ENCODE results near the gene PDE4B. TPM values are rescaled to one million over a fixed set of nuclear protein-coding genes. Genes with fewer than 3 reads are reported as not detected.
"Not testable (repeated sequence)": the region's sequence is repeated elsewhere in the genome, so short reads cannot be mapped to it uniquely, and the experiment has no call there.

The PDE4B gene
- polyA plus RNA-seq, 3 donors = 6.7 to 8.4 (median 6.8) TPM

DNA sequence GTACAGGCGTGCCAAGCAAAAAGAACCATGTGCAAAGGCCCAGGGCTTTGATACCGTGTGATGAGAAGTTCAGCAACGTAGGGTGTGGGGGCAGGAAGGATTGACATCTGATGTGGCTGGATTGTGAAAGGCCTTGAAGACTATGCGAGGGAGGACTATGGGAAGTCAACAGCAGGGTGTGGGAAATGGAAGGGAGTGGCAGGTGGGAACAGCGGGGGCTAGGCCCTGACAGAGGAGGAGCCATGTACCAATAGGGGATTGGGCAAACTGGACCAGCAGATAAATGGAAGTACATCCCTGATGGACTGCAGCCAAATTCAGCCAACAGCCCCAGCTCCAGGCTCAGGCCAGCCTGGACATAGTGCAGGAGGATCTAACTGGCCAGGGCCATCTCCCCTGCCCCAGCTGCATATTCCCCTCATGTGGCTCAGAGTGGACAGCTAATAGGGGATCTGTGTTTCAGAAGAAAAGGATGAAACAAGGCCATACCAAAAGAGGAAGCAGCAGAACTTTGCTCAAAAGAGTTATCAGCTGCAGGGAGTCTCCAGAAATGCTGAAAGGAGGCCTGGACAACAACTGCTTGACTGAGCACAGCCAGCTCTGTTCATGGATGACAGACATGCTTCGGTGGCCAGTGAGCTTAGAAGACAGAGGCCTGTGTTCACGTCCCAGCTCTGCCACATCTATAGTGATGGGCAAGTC is 601.0 kb downstream of the PDE4B start:
- no peak for DNase-seq

DNA sequence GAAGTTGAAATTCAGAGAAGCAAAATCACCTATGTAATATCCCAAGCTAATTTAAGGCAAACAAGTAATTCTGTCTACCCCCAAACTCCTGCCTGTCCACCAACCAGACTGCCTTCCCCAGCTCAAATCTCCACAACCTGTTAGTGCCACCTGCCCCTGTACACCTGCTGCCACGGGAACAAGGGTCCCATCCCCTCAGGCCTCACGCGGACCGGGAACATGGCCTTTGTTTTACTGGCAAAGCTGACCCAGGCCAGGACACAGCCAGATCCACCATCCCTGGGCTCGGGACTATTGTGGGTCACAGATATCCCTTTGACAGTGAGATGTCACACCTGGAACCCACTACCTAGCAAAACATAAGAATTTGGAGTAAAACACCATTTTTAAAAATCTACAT is 601.9 kb downstream of the PDE4B start:
- DNase-seq = no peak

DNA sequence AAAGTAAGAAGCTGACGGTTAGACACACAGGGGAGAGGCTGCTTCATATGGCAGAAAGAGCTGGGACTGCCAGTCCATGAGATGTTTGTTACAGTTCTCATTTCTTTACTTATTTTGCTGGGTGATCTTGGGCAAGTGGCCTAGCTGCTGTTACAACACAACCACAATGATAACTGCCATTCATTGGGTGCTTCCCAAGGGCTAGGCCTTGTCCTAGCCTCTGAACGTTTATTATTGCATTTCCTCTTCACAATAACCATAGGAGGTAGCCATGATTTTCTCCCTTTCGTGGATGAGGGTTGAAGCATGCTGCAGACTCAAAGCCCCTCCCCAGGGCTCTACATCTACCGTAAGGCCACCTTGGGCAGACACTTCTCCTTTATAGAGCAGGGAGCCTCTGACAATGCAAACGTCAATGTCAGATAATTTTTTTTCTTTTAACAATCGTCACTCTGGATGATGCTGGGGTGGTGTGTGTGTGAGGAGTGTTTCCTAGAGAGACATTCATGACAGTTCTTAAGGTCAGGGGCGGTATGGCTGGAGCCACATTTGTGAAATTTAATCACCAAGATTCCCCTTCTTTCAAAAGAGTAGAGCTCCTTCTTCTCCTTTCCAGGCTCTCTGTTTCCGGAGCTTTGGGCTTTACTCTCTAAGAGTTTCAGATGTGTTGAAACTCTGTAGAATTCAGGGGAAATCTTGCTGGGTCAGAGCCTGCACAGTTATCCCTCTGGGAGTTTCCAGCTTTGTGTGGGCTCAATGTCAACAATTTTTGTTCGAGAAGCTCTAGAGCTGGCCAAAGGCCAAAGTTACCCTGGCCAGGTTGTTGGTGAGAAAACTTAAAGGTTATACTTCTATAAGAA is 602.7 kb downstream of the PDE4B start:
- no peak for DNase-seq

DNA sequence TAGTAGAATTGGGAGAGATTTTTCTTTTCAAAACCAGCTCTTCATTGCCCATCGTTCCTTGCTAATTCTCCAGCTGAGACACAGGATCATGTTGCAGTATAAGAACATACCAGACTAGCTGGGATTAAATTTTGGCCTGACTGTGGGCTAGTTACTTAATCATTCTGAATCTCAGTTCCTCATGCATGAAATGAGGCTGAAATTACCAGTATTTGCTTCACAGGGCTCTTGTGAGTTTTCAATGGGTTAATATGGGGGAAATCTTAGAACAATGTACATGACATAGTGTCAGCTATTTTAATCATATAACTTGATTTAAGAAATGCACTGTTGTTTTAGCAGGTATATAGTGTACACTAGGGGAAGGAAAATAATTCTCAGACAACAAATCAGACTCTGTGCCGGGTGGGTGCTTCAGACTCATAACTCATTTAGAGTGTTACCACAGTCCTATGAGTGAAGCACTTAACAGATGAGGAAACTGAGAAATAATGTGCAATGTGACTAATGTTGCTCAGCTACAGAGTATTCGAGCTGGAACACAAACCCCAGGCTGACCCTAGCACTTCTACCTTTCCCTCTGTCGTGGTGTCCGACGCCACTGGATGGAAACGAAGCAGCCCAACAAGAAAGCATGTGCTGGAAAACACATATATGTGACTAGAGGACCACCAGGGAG is 603.7 kb downstream of the PDE4B start:
- no peak for DNase-seq

DNA sequence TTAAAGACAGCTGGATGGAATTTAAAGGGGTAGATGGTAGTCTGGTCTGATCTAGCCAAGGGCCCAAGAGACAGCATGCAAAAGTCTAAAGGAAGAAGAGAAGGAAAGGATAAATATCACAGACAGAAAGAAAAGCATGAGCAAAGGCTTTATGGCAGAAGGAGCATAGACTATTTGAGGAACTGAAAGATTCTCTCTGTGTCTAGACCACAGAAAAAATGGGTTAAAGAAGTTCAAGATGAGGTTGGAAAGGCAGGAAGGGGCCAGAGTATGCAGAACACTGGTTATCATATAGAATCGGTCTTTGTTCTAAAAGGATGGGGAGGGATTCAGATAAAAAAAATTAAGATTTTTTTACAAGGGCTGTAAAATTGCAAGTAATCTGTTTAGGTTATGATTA is 604.5 kb downstream of the PDE4B start:
- no peak for DNase-seq

DNA sequence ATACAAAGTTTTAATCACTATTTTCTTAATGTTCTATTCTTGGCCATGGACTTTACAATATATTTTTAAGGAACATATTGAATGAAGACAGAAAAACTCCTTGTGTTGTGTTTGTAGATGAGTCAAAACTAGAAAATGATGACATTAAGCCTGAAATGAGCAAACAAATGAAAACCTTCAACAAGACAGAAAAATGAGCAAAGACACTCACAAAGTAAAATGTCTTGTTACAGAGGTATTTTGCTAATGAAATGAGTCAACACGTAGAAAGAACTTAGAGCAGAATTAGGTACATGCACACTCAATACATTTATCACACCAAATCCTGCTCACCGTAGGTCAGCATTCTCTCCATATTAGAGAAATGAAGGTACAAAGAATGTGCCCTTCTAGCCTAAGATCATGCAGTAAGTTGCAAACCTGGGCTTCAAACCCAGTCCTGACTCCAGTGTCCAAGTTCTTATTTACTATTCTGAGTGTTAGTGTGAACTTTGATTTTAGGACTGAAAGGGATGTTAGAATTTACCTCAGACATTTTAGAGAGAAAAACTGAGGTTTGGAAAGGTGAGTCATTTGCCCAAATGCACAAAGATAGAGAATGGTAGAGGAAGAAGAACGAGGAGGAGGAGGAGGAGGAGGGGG is 607.3 kb downstream of the PDE4B start:
- DNase-seq = no peak

DNA sequence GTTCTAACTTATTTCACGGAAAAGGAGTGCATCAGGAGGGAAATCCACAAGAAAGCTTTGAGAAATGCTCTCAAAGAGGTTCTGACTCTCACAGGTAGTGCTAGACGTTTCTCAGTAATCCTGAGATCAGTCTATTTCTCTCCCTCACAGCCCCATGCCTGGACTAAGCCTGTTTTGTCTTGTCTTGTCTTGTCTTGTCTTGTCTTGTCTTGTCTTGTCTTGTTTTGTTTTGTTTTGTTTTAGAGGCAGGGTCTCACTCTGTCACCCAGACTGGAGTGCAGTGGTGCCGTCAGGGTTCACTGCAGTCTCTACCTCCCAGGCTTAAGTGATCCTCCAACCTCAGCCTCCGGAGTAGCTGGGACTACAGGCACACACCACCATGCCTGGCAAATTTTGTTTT is 608.0 kb downstream of the PDE4B start:
- DNase-seq = no peak

DNA sequence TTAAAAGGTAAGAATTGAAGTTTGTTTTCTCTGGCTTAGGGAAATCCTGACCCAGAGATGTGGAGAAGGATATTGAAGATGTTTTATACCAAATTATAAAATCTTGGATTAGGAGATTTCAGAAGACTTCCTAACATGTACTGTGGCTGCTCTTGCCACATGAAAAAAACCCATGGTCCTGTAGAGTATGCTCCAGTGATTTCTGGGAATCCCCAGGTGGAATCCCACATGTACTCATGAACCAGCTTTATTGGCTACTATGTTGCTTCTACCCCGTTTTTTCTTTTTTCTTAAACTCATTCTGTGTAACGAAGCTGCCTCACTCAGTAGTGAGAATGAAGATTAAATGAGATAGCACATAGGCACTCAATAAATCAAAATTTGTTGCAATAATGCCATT is 608.5 kb downstream of the PDE4B start:
- no peak for DNase-seq

DNA sequence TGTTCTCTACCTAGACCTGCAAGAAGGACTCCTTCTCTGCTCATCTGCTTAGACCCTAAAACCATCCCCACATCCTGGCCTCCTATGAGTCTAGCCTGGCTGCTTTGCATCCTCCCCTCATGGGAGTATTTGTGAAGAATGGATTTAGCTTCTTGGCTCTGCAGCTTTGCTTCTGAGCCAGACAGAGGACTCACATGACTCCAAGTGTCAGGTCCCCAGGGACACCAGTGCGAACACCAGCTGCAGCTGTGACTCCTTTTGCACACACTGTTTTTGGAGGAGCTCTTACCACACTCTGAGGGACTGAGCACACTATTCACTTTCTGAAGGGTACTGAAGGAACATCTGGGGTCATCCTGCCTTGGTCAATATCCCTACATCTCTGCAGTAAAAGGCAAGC is 609.5 kb downstream of the PDE4B start:
- DNase-seq = peak; percentile 38

DNA sequence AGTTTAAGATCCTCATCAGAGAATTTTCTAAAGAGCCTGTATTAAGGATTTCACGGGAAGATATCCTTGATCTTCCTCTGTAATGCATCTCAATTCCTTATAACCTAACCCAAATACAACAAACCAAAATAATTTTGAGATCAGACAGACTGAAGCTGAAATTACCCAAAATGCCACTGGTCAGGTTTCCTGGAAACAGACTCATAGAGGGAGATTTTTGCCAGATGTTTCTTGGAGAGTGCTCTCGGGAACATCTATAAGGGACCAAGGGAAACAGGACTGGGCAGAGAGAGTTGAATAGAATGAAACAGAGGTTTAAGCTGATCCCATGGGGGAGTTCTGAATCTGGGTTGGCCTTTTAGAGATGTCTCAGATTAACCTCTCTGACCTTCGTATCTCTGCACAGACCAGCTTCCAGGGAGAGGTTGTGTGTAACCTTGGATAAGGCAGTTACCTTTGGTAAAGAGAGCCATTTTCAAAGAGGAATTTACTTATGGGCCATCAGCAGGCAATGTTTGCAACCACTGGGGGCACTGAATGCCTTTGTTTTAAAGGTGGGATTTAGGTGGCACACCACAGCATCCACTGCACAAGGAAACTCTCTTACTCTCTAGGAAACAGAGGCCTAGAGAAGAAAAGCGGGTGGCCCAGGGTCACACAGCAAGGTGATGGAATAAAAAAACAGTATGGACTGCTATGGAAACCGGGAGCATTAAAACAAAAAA is 610.5 kb downstream of the PDE4B start:
- peak; percentile 10 for DNase-seq

DNA sequence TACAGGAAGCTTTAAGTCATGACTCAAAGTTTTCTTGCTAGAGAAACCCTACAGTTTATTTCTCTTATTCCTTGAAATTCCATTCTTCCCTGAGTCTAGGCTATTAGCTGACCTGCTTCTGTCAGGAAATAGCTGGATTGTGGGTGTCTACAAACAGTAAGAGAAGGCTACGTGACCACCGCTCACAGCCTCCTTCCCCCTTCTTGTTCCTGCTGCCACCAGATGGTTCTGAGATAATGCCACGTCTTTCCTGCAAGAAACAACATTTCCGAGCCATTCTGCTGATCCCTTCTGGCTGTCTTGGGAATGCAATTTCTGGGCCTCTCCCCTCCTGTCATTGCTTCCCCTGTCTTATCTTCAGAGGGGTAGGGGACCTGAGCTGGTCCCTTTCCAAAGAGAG is 612.4 kb downstream of the PDE4B start:
- DNase-seq = no peak

DNA sequence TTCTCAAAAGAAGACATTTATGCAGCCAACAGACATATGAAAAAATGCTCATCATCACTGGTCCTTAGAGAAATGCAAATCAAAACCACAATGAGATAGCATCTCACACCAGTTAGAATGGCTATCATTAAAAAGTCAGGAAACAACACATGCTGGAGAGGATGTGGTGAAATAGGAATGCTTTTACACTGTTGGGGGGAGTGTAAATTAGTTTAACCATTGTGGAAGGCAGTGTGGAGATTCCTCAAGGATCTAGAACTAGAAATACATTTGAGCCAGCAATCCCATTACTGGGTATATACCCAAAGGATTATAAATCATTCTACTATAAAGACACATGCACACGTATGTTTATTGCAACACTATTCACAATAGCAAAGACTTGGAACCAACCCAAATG is 618.8 kb downstream of the PDE4B start:
- DNase-seq = not testable (repeated sequence)

DNA sequence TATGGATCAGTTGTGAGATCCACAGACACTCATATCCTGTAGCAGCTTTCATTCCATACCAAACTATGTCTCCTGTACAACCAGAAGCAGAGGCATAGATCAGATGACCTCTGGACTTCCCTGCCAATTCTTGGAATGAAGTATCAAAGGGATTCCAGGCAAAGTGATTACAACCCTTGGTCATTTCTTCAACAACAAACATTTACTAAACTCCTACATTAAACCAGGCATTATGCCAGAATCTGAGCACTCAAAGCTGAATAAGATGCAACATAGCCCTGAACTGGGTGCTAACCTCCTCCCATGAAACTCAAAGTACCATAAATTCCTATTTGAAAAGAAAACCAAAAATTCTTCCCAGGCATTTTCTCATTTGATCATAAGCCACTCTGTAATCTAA is 620.0 kb downstream of the PDE4B start:
- DNase-seq = no peak

DNA sequence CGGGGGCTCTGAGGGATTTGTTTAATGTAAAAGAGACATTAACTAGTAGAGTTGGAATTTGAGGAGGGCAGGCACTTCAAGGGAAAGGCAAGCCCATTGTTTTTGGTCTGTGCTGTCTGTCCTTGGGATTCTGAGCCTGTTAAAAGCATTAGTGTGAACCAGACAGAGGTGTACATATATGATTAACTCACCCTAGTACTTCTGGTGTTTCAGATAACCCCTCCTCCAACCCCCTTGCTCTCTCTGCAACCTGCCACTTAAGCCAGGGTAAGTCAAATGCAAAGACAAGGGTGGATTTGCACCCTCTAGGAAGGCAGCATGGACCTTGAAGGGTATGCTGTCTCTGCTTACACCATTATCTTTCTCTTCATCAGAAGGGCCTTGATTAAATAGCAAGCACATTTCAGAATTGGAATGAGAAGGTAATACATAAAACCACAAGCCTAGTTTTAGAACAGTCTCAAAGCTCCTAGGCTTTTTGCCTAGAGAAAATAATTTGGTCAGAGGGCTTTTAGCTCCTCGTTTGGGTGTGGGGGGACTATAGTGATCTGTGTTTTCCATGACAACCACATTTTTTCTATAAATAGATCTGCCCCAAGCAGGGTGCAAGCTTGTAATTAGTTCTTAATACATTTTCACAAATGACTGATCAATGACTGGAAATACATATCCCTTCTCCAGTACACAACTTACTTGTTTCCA is 620.6 kb downstream of the PDE4B start:
- DNase-seq = no peak

DNA sequence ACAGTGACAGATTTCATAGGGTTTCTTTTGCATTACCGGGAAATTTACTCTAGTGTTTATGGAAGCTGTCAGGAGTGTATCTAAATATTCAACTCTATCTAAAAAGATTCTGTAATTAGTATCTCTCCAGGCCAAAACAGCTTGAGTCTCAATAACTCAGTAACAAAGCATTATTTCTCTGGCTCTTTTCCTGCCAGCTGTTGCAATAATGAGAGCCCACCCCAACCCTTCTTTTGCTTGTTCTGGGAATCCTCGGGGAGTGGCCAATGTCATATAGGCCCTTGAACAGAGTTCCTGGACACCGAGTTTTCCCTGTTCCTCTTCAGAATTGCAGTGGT is 621.1 kb downstream of the PDE4B start:
- DNase-seq = no peak

DNA sequence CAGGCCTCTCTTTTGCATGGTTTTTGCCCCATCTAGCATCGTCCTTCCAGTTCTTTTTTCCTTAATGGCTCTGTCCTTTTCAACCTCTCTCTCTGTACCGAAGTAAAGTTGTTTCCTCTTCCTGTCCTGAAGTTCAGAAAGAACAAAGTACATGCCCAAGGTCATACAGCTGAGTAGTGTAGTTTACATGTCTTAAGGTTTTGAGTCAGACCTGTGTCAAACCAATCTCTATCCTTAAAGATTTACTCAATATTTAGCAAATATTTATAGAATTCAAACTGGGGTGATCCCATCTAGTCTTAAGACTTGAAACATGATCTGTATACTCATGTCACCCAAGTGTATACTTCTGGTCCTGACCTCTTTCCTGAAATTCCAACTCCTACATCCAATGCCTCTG is 622.6 kb downstream of the PDE4B start:
- DNase-seq = no peak

DNA sequence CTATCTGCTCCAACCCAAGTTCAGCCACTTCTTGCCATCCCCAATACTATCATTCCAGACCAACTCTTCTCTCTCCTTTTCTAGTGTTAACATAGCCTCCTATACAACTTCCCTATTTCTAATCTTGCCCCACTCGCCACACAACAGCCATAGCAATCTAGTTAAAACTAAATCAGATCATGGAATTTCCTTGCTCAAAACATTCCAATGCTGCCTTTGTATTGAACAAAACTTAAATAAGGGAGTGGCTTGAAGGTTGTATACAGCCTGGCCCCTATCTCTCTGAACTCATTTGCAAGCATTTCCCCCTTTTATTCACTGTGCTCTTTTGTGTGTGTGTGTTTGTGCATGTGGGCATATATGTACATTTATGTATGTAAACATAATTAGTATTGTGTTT is 623.2 kb downstream of the PDE4B start:
- DNase-seq = no peak

DNA sequence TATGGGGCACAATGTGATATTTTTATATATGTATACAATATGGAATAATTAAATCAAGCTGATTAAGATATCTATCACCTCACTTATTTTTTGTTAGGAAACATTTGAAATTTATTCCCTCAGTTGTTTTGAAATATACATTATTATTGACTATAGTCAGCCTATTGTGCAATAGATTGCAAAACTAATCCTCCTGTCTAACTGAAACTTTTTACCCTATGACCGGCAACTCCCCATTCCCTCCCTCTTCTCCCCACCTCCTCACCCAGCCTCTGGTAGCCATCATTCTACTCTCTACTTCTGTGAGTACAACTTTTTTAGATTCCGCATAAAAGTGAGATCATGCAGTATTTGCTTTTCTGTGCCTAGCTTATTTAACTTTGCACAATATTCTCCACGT is 623.6 kb downstream of the PDE4B start:
- no peak for DNase-seq

DNA sequence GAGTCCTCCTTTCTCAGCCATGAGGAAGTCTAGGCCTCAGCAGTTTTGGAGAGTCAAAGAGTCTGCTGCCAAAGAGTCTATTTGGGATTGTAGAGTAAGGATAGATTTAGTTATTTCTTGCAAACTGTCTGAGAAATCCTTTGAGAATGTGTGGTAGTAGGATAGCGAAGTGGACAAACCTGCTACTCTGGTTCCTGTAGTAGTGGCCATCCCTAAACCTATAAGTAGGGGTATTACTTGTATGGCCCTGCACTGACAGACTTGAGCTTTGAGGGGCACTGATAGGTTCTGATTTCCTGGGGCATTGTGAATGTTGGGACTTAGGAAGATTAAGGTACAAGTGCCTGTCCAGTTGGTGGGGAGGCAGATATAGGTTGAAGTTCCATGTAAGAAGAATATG is 625.3 kb downstream of the PDE4B start:
- DNase-seq = no peak

DNA sequence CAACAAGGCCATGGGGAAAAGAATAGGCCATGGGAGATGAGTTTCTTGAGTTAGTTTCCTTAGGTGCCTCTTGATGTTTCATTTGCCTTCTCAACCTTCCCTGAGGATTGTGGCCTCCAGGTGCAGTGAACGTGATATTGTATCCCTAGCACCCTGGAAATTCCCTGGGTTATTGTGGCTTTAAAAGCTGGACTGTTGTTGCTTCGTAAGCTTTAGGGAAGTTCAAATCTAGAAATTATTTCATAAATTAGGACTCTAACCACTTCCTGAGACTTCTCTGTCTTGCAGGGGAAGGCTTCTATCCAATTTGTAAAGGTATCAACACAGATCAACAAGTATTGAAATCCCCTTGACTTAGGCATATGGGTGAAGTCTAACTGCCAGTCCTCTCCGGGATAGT is 627.5 kb downstream of the PDE4B start:
- DNase-seq = not testable (repeated sequence)

DNA sequence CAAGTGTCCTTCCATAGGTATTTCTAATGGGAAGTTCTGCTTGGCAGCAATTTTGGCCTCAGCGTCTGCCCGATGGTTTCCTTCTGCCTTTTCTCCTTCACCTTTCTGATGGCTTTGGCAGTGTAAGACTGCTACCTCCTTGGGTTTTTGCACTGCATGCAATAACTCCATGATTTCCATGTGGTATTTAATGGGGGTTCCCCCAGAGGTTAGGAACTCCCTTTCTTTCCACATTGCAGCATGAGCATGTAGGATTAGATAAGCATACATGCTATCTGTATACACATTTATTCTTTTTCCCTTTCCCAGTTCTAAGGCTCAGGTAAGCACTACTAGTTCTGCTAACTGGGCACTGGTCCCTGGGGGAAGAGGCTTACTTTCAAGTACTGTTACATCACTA is 628.2 kb downstream of the PDE4B start:
- DNase-seq = not testable (repeated sequence)

Measured in renal pelvis (tissue), 4 donors.